SU-DHL-6 (cell line): ENCODE data around the gene CHRND.

ENCODE experiments used
- EZH2phosphoT487 ChIP-seq: fragments of 200-600 bp; sonication (generic), shearing (Covaris generic); conservative IDR thresholded peaks from 2 replicates; pipeline ENCODE4 v1.6.1; 2018; ENCODE audit warnings: mild to moderate bottlenecking, antibody characterized with exemption, low read length, moderate library complexity, mixed read lengths
- TF ChIP-seq, protein P1 (sequence below): fragments of 200-600 bp; sonication (generic); IDR thresholded peaks from one replicate; pipeline ENCODE4 v1.5.1; 2017; ENCODE audit warnings: antibody characterized with exemption, mild to moderate bottlenecking, low read length, moderate library complexity; ENCODE audit not compliant: insufficient read depth, poor library complexity, severe bottlenecking

- TF ChIP-seq, protein P1, sequence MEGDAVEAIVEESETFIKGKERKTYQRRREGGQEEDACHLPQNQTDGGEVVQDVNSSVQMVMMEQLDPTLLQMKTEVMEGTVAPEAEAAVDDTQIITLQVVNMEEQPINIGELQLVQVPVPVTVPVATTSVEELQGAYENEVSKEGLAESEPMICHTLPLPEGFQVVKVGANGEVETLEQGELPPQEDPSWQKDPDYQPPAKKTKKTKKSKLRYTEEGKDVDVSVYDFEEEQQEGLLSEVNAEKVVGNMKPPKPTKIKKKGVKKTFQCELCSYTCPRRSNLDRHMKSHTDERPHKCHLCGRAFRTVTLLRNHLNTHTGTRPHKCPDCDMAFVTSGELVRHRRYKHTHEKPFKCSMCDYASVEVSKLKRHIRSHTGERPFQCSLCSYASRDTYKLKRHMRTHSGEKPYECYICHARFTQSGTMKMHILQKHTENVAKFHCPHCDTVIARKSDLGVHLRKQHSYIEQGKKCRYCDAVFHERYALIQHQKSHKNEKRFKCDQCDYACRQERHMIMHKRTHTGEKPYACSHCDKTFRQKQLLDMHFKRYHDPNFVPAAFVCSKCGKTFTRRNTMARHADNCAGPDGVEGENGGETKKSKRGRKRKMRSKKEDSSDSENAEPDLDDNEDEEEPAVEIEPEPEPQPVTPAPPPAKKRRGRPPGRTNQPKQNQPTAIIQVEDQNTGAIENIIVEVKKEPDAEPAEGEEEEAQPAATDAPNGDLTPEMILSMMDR, result no peak
- no peak for TF ChIP-seq EZH2phosphoT487
Observed at GRCh38 chr2:232524771-232525170, 1.2 kb upstream of the CHRND start.
